HG02970 (cell line): ENCODE measurements around the gene BRF1.
A peak's percentile ranks its signal among the peaks of the same experiment; 100 is the strongest.
"Not testable (repeated sequence)": the region's sequence is repeated elsewhere in the genome, so short reads cannot be mapped to it uniquely, and the experiment has no call there.

ENCODE experiments used
- ATAC-seq: cut with Tn5 transposase; IDR thresholded peaks from one replicate; pipeline ENCODE4 v1.9.1; 2021; ENCODE audit warnings: mild to moderate bottlenecking, moderate library complexity, moderate number of reproducible peaks; ENCODE audit not compliant: unreplicated experiment, low FRiP score

BRF1 gene

DNA sequence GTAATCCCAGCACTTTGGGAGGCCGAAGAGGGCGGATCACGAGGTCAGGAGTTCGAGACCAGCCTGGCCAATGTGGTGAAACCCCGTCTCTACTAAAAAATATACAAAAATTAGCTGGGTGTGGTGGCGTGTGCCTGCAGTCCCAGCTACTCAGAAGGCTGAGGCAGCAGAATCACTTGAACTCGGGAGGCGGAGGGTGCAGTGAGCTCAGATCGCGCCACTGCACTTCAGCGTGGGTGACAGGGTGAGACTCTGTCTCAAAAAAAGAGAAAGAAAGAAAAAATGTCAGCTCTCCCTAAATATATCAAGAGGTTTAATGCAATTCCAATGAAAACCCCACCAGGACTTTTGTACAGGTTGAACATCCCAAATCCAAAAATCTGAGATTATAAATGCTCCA is 3.5 kb downstream of the BRF1 start:
- not testable (repeated sequence) for ATAC-seq

DNA sequence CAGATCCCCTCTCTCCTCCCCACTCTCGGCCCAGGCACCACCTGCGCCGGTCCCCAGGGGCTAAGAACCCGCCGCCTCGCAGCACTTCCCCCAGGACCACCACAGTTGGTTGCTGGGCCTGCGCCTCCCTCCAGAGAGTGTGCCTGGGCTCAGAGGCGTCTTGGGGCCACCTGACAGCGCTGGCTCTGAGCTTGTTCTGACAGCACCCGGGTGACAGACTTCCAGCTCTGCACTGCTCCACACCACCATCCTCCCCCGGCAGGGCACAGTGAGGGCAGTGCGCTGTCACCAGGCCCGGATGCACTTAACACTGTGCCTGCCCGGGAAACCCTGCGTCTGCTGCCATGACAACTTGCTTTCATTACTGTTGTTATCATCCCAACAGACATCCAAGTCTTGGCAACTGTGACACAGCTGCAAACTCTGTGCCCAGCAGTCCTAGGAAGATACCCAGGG is 6.6 kb downstream of the BRF1 start:
- ATAC-seq = peak; percentile 44

DNA sequence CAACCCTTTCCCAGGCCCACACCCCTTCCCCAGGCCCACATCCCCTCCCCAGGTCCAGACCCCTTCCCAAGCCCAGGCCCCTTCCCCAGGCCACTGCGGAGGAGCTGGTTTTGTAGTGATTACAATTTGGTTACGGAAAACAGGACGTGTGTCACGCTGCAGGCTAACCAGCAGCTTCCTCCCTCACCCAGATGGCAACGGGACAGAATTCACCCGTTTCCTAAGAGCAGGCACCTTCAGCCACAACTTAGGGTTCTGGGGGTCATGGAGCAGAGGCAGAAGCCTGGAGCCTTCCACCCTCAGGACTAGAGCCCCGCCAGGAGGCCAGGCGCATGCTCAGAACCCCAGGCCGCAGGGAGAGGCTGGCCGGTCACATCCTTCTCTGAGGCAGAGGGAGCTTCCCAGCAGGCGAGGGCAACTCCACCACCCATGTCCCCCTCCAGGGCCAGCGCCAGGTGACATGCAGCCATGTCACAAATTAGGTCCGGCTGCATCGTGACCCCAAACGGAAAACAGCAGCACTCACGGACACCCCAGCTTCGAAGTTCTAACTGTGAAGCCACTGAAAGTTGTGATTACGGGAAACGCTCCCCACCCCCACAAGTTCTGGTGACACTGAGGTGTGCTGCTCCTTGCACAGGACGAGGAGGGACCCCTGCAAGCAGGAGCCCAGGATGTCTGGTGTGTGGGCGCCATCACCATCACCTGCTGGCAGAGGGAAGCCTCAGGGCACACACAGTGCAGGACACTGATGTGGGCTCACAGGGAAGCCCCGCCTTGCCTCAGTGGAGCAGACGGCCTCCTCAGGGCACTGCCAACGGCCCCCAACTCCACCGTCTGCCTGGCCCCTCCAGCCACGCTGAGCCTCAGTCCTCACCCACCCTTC is 7.7 kb downstream of the BRF1 start:
- ATAC-seq = peak; percentile 7

DNA sequence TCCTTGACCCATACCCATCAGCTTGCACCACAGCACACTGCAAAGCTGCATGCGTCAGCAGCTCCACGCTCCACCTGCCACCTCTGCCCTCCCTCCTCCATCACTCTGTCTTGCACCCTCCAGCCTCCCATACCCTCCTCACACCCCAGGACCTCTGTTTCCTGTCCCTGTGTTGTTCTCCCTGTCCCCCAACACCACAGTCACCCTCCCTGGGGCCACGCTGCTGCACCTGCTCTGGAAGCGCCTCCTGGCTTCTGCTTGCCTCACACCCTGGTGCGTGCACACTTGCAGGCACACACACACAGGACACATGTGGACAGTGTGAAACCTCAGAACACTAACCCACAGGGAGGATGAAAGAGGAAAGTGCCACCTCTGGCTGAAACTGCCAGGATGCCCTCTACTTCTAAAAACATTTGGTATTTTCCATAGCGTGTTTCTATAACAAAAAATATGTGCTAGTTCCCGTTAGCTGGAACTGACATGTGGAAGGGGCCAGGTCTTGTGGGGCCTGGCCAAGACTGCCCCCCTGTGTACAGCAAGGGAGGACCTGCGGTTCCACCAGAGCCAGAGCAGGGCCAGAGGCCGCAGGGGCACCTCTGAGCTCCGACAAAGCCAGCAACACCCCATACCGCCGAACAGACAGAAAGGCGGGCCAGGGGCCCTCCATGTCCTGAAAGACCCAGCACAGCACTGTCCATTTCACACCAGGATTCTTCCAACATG is 10.0 kb downstream of the BRF1 start:
- no peak for ATAC-seq

DNA sequence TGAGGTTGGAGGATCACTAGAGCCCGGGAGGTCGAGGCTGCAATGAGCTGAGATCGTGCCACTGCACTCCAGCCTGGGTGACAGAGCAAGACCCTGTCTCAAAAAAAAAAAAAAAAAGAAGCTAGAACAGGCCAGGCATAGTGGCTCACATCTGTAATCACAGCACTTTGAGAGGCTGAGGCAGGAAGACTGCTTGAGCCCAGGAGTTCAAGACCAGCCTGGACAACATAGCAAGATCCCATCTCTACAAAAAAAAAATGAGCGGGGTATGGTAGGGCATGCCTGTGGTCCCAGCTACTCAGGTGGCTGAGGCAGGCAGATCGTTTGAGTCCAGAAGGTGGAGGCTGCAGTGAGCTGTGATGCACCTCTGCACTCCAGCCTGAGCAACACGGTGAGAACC is 11.9 kb downstream of the BRF1 start:
- ATAC-seq = not testable (repeated sequence)

DNA sequence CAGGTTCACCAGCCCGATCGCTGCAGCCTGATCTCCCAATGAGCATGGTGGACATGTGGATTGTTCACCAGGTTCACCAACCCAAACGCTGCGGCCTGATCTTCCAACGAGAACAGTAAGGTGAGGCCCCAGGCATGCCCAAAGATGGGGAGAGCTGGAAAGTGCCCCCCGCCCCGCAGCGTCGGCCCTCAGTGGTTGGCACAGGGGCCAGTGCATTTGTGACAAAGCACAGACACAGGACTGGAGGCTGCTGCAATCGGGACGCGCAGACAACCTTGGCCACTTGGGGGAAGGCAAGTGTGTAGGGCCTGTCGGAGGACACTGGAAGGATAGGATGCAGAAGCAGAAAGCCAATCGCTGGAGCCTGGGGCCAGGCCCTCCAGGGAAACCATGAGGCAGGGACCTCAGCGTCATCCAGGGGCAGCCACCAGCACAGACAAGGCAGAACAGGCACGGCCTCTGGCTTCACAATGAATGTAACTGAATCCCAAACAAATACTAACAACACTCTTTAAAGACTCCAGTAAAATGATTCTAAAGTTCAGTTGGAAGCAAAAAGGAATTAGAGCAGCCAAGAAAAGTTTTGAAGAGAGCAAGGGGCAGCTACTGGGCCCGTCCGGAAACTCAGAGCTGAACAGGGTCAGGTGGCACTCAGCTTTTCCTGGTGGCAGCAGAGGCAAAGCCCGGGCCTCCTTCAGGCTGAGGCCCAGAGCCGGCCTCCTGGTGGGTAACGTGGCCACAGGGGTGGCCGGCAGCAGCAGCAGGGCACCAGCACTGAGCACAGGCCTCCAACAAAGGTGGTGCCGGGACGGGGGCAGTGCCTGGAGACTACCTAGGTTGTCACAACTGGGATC is 13.3 kb downstream of the BRF1 start:
- no peak for ATAC-seq

DNA sequence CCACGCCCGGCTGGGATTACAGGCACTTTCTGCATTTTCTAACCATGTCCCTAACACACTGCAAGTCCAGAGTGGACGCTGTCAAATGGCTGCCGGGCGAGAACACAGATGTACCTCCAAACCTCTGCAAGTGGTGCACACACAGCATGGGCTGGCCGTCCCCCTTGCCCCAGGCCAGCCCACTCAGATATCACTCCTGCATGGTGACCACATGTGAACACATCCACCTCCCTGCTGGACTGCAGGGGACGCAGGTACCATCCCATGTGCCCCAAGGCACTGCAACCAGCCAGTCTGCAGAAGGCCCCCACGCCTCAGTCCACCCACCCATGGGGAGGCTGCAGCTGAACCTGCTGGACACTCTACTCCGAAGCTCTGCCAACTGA is 14.0 kb downstream of the BRF1 start:
- ATAC-seq = no peak

DNA sequence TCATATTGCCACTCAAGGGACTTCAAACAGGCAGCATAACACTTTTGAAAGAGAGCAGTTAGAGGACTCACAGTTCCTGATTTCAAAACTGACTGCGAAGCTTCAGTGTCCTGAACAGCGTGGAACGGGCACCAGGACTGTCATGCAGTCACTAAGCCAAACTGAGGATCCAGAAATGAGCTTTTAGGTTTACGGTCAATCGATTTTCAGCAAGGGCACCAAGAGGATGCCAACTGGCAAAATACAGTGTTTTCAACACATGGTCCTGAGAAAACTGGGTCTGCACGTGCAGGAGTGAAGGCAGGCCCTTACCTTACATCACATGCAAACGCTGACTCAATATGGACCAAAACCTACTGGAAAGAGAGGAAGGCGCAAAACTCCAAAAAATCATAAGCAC is 15.6 kb downstream of the BRF1 start:
- no peak for ATAC-seq

DNA sequence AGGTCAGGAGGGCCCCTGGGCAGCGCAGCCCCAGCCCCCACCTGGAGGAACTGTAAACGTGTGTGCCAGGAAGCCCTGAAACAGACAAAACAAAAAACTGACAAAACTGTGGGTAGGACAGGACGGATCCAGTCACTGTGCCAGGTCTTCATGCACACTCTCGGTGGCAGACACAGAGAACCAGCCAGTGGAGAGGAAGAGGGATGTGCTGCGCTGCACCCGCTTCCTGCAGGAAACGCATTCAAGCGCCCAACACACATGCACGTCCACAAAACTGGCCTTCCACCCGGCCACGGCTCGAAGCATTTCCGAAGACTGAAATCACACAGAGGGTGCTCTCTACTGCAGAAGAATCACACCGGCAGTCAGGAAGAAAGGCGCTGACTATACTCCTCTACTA is 16.9 kb downstream of the BRF1 start:
- no peak for ATAC-seq

DNA sequence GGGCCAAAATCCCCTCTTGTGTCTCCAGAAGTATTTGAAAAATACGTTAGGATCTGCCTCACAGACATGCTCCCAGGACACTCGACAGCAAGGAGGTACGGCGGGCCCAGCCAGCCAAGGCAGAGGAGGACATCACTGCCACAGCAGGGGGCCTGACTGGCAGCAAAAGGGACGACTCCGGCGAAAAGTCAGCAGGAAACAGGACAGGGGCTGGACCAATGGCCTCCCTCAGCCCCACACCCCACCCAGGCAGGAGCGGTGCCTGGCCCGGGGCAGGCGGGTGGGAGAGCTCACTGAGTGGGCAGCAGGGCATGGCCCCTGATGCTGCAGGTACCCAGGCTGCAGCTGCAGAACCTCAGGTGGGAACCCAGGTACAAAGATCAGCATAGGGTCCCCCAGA is 17.8 kb downstream of the BRF1 start:
- no peak for ATAC-seq

DNA sequence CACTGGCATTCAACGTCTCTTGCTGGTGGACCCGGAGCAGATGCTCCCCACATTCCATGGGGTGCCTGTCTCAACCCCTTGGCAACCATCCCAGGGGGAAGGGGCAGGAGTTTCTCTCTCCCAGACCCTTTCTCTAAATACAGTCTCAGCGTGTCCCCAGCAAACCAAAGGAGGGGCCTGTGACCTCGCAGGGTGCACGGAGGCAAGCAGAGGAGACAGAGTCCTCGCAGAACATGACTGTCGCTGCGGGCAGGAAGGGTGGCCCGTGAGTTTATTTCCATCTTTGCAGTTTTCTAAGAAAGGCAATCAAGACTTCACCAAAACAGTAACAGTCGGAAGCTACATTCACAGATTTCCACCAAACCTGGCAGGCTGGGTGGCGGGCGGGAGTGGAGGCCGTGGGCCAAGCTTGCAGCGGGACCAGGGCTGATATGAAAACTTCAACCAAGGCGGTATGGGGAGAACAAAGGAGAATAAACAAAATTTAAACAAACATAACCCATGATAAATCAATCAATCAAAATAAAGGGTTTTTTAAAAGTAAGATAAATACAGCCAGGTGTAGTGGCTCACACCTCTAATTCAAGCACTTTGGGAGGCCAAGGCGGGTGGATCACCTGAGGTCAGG is 18.6 kb downstream of the BRF1 start:
- ATAC-seq = no peak

DNA sequence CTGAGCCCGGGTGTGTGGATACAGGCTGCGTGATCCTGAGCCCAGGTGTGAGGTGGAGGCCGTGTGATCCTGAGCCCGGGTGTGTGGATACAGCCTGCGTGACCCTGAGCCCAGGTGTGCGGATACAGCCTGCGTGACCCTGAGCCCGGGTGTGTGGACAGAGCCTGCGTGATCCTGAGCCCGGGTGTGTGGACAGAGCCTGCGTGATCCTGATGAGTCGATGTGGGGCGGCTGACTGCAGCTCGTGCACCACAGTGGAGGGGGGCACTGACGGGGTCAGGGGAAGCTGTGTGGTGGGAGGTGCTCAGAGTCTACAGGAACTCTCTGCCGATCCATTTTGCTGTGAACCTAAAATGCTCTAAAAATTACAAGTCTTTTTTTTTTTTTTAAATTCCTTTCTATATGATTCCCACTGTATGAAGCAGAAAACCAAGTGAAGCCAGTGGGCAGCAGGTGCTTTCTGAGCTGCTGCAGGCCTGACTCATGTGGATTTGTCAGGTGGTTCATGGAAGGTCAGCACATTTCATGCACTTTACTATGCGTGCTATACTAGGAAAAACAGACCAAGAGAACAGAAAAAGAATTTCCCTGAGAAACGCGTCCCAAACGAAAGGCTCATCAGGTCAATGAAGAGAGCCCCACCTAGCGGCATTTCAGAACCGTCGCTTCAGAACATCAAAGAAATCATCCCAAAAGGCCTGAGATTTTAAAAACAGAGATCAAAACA is 19.3 kb downstream of the BRF1 start:
- no peak for ATAC-seq

DNA sequence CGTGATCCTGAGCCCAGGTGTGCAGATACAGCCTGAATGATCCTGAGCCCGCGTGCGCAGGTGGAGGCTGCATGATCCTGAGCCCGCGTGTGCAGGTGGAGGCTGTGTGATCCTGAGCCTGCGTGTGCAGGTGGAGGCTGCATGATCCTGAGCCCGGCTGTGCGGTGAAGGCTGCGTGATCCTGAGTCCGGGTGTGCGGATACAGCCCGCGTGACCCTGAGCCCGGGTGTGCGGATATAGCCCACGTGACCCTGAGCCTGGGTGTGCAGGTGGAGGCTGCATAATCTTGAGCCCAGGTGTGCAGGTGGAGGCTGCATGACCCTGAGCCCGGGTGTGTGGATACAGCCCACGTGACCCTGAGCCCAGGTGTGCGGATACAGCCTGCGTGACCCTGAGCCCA is 20.3 kb downstream of the BRF1 start:
- no peak for ATAC-seq

DNA sequence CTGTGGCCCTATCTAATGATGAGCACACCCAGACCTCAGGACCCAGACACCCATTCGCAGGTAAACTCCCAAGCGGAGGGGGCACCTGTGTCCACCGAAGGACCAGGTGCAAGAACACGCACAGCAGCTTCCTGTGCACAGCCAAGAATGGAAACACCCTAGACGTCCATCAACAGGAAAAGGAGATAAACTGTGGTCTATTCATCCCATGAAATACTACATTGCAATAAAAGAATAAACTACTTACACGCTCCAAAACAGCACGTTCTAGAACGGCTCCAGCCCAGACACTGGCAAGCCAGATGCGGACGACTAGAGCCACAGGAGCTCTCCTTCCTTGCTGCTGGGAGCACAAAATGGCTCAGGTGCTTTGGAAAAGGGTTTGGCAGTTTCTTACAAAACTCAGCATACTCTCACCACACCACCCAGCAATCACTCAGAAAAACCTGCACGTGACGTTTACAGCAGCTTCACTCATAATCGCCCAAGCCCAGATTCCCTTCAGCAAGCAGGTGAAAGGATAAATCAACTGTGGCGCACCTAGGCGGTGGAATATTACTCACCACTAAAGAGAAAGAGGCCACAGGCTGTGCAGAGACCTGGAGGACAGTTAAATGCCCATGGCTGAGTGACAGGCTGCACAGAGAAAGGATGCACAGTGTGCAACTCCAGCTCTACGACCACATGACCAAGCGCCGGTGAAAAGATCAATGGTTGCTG is 21.0 kb downstream of the BRF1 start:
- no peak for ATAC-seq

DNA sequence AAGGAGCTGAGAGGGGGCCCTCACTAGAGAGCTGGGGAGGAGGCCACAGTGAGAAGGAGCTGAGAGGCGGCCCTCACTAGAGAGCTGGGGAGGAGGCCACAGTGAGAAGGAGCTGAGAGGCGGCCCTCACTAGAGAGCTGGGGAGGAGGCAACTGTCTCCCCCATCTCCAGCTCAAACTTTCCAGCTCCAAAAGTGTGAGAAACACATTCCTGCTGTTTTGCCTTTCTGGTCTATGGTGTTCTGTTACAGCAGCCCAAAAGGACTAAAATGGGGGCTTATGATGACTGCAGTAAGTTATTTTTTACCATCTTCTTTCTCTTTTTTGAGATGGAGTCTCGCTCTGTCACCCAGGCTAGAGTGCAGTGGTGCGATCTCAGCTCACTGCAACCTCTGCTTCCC is 23.4 kb downstream of the BRF1 start:
- ATAC-seq = not testable (repeated sequence)

DNA sequence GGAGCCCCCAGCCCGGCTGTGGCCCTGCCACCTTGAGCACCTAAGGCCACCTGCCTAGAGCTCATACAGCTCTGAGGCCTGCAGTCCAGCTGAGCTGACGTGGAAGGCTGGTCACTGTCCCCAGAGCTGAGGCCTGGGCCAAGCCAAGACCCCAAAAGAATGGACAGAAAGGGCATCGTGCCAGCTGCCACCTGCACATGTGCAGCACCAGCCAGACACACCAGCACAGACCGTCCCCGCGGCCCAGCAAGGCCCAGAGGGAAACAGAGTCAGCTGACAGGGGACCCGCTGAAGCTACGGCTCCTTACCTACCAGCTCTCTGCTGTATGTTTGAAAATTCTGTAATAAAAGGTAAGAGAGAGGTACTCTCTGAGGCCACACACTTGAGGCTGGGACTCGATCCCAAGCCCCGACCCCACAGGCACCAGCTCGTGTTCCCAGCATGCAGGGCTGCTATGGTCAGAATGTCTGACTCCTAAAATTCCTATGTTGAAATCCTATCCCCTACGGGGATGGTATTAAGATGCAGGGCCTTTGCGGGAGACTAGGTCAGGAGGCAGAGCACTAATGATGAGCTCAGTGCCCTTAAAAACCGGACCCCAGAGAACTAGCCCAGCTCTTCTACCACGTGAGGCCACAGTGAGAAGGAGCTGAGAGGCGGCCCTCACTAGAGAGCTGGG is 25.4 kb downstream of the BRF1 start:
- ATAC-seq = no peak

DNA sequence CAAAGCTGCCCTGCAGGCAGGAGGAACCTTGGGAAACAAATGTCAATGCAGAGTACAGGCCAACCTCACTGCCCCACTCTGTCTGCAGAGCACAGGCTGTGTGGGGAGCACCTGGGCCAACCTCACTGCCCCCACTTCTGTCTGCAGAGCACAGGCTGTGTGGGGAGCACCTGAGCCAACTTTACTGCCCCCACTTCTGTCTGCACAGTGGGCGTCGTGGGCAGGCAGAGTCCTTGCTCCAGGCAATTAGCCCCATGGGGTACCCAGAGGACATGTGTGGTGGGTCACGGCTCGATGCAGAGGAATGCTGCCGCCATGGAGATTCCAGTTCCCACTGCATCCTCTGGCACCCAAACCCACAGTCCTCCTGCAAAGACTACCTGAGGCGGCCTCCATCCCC is 26.2 kb downstream of the BRF1 start:
- ATAC-seq = no peak

DNA sequence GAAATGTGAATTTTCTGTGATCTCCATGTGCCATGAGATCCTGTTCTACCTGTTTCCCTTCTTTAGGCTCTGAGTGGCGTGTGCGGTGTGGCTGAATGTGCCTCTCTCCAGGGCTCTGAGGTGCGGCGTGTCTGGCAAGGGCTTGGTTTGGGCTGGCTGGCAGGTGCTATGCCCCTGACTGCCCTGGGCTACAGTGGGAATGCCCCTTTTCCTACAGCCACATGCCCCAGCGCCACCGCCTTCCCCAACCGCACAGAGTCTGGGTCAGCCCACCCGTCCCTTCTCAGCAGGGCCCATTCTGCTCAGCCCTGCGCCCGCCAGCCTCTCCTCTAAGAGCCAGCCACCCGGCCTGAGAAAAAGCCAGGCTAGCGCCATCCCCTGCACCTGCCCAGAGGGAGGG is 27.7 kb downstream of the BRF1 start:
- no peak for ATAC-seq

DNA sequence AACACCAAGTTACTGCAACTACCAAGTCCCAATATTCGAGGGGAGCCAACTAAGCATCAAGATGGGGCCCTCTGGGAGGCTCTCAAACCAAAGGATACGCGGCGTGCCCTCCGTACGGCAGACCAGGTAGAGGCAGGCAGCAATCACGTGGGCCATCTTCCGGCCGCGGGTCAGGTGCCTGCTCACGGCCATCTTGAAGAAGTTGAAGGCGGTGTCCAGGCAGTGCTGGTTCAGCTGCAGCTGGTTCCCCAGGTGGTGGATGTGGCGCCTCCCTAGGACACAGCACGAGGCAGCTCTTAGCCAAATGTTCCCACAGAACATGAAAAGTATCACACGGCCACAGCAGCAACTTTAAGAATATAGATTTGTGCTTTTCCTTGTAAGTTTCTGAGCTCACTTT is 28.2 kb downstream of the BRF1 start:
- ATAC-seq = no peak
